SK-N-SH (cell line): ENCODE data around the gene RPS17.
A peak's percentile ranks its signal among the peaks of the same experiment; 100 is the strongest.

Experiments
- CHD2 ChIP-seq: fragments of 150-350 bp; IDR thresholded peaks from 2 replicates; pipeline ENCODE4 v1.6.1; 2018; ENCODE audit warnings: low read length; ENCODE audit not compliant: partially characterized antibody
- MAX ChIP-seq: IDR thresholded peaks from 2 replicates; pipeline ENCODE4 v1.4.0; 2012; ENCODE audit warnings: low read depth
- REST ChIP-seq: IDR thresholded peaks from 2 replicates; pipeline ENCODE4 v1.6.1; 2012; ENCODE audit warnings: mild to moderate bottlenecking, low read depth, low read length, moderate library complexity

DNA sequence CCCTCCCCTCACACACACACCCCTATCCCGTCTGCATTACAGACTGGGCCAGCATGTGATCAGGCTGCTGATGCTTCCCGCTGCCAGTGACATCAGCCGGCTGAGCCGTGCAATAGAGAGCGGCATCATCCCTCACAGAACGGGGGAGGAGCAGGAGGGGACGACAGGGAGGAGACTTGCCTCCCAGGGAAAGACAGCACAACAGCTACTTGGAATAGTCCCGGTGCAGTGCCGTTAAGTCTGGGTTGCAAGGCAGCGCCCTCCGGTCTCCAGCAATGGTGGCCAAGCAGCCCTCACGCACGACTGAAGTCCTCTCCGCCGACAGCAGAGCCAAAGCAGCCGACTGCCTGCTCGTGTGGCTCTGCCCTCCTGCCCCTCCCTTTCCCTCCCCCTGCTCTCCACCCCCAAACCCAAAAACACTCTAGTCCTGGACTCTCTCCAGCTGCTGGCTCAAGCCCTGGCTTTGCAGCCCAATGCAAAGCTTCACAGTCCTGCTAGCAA, 31.5 kb upstream of the RPS17 start:
- no peak for TF ChIP-seq CHD2
- TF ChIP-seq MAX = peak; percentile 86
- TF ChIP-seq REST = no peak
